Measurements from ENCODE around the gene PRR14L.
"Not testable (repeated sequence)": the region's sequence is repeated elsewhere in the genome, so short reads cannot be mapped to it uniquely, and the experiment has no call there.

The PRR14L gene

DNA sequence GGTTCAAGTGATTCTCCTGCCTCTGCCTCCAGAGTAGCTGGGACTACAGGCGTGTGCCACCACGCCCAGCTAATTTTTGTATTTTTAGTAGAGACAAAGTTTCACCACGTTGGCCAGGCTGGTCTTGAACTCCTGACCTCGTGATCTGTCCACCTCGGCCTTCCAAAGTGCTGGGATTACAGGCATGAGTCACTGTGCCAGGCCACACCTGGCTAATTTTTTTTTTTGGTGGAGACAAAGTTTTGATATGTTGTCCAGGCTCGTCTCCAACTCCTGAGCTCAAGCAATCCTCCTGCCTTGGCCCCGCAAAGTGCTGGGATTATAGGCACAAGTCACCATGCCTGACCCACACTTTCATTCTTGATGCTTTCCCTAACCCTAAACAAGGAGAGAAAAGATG, 9.6 kb downstream of the PRR14L start:
- DNase-seq (ENCODE audit: low read depth), result not testable (repeated sequence)

DNA sequence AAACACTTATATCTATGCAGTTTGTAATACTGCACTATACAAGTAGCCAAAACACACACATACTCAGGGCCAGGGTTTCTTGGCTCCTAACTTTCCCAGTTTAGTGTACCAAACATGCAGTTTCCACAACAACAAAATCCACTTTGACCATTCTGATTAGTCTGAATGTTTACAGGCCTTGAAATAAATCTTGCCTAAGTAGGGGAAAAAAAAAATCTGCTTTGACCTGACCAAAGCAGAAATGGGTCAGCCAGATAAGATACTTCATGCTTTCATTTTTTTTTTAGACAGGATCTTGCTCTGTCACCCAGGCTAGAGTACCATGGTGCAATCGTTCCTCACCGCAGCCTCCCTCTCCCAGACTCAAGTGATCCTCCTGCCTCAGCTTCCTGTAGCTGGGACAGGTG, 10.1 kb downstream of the PRR14L start:
- no peak for DNase-seq (ENCODE audit: low read depth)

DNA sequence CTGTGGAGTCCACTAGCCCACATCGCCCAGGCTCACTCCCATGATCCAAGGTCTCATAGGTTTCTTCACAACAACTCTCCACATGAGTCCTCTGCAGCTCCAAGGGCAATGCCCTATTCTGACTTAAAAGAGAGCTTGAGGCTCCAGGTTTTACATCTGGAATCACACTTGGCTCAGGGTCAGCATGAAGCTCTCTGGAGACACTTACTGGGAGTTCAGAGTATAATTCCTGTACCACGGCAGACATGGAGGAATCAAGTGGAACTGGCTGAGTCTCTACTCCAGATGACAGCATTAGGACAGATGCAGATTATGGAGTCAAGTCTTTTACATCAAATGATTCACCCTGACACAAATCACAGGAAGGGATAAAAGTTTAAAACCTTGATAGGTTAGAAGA, 11.4 kb downstream of the PRR14L start:
- no peak for DNase-seq (ENCODE audit: low read depth)

DNA sequence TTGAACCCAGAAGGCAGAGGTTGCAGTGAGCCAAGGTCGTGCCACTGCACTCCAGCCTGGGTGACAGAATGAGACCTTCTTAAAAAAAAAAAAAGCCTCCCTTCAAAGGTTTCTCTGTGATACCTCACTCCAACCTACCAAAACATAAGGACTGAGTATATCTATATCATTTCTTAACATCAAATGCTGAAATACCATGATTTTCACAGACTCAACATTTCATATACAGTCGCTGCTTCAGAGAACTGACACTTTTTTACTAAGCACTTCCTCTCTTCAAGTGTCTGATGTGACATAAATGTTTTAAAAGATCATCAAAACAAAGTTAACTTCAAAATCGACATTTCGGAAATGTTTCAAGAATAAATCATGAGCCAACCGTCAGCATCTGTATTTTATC, 12.0 kb downstream of the PRR14L start:
- DNase-seq (ENCODE audit: low read depth), result no peak

DNA sequence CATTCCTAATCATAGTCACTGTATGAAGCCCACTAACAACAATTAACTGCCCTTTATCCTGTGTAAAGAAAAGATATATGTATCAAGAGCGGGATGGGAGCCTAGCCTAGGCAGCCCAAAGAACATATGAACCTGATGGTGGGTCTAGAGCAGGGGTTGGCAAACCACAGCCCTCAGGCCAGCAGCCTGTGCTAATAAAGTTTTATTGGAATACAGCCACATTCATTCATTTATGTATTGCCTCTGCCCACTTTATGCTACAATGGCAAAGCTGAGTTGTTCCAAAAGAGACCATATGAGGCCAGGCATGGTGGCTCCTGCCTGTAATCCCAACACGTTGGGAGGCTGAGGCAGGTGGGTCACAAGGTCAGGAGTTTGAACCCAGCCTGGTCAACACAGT, 13.5 kb downstream of the PRR14L start:
- no peak for DNase-seq (ENCODE audit: low read depth)

DNA sequence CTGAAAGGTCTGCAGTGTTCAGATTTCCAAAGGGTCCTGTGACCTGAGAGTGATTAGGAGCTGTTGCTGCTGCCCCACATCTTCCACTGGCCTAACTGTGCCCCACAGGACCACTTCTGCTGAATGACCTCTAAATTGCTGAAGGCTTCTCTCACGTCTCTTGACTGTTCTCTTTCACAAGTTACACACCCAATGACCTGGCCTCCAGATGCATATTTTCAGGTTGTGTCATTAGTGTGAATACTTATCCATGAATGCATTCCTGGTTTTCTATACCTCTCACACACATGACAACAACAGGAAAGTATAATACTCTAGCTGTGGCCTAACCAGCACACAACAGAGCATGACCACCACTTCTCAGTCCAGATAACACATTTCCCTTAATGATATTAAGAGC, 15.4 kb downstream of the PRR14L start:
- no peak for DNase-seq (ENCODE audit: low read depth)

DNA sequence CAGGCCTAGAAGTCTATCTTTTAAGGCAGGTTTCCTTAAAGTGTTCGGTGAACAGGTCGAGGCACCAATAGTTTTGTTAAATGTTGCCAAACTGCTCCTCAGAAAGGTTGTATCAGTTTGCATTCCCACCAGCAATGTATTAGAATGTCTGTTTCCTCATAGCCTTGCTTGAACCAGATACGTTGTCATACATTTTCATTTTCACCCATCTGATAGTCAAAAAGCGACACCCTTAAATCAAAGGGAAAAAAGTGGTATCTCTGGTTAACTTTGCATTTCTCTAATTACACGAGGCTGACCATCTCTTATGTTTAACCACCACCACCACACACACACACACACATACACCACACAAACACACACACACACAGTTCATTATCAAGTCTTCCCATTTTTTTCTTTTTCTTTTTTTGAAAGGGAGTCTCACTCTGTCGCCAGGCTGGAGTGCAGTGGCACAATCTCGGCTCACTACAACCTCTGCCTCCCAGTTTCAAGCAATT, 16.3 kb downstream of the PRR14L start:
- no peak for DNase-seq (ENCODE audit: low read depth)

DNA sequence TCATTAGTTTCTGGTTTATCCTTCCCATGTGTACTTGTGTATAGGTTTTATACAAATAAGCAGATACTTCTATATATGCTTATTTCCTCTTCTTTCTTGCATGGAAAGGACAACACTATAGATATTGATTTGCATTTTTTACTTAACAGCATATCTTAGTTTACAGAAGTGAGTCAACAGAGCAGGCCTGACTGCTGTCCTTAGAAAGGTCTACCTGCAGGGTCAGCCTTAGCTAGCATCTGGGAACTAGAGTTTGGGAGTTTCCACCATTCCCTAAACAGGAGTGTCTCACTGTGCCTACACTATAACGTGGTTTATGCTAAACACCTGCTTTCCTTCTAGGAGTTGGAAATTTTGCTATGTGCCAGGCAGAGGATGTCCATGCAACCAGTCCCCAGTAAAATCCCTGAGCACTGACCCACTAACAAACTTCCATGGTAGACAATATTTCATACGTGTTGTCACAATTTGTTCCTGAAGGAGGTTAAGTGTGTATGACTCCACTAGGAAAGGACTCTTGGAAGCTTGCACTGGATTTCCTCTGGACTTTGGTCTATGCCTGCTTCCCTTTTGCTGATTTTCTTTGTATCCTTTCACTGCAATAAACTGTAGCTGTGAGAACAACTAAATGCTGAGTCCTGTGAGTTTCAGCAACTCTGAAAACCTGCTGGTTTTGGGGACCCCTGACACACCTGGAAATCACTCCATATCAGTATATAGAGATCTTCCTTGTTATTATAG, 17.7 kb downstream of the PRR14L start:
- DNase-seq (ENCODE audit: low read depth), result no peak

DNA sequence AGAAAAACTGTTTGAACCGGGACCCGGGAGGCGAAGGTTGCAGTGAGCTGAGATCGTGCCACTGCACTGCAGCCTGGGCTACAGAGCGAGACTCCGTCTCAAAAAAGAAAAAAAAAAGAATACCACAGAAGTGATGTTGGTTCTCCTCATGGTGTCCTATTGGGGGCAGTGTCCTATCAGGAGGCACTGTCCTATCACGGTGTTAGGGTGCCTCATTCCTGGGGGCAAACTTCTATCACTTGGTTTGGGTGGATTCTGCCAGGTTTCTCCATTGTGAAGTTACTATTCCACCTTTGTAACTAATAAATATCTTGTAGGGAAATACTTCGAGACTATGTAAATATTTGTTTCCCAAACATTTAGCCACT, 19.6 kb downstream of the PRR14L start:
- no peak for DNase-seq (ENCODE audit: low read depth)

DNA sequence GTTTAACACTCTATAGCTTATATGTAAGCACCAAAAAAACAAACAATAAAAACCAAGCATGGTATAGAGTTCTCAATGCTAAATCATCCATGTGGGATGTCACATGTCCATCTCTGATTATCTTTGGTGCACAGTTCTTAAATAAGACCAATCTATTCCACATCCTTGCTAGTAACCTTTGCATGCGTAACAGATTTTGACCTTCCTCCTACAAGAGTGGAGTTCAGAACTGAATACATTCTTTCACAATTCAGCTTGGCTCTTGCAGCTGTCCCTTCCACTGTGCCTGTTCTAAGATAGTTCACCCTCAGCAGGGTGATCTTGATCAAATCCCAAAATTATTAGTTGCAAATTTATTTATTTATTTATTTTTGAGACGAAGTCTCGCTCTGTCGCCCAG, 21.1 kb downstream of the PRR14L start:
- no peak for DNase-seq (ENCODE audit: low read depth)

DNA sequence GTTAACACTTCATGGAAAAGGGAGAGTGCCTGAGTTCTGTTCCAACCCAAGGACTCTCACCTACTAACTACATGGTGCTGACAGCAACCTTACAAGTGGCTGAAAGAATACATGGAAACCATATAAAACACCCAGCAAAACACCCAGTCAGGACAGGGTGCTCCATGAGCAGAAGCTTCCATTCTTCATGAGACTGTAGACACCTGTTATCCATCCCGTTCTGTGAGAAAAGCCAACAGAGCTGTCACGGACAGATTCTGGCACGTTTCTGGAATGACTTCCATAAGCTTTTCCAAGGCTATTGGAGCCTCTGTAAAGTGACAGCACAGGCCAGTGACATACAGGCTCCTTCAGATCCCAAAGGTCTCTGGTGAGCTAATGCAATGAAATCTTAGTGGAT, 23.2 kb downstream of the PRR14L start:
- DNase-seq (ENCODE audit: low read depth), result no peak

DNA sequence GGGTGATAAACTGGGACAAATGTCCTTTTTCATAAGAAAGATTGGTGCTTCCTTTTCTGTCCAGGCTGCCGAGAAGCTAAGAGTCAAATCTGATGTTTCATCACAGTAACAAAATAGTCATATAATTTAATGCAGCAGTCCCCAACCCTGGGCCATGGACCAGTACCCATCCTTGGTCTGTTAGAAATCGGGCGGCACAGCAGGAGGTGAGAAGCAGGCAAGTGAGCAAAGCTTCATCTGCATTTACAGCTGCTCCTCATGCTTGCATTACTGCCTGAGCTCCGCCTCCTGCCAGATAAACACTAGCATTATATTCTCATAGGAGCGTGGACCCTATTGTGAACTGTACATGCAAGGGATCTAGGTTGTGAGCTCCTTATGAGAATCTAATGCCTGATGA, 26.2 kb downstream of the PRR14L start:
- no peak for DNase-seq (ENCODE audit: low read depth)

DNA sequence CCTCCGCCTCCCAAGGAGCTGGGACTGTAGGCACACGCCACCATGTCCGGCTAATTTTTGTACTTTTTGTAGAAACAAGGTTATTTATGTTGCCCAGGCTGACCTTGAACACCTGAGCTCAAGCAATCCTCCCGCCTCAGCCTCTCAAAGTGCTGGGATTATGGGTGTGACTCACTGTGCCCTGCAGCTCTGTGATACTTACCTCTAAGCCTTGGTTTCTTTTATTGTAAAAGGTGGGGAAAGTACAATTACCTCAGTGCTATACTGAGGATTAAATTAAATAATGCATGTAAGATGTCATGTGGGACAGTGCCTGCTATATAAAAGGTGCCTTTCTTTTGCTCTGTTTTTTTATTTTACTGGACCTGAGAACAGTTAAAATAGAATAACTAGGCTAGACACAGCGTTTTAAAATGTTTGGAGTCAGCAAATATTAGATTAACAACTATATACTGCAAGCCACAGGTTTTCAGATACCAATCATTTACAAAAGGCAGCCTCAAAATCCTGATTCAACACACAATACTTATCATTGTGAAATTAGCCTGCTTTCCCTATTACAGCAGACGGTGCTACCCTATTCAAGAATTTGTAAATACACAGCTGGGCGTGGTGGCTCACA, 30.0 kb downstream of the PRR14L start:
- no peak for DNase-seq (ENCODE audit: low read depth)

DNA sequence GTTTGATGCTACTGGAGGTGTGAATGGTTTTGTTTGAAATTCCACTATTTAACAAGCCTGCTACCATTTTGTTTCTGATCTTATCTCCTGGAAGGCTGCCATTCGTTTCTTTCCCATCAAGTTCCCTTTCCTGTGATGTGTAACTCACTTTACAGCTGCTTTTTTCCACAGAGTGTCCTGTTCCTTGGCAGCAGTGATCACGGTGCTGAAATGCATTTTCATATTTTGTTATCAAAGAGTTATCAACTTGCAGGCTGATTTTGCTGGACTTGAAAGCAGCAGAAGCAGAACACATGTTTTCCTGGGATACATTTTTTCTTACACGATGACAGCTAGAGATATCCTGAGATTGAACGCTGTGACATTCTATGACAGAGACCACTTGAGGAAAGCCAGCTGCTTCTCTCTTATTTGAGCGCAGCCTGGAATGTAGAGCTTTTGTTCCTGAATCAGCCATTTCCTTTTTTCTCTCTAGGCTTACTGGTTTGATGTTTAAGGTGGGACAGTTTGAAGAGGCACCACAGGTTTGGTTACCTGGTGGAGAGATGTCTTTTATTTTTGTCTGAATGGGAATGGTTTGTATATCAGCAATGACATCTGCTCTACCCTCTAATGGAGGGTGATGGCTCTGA, 34.7 kb downstream of the PRR14L start:
- no peak for DNase-seq (ENCODE audit: low read depth)

DNA sequence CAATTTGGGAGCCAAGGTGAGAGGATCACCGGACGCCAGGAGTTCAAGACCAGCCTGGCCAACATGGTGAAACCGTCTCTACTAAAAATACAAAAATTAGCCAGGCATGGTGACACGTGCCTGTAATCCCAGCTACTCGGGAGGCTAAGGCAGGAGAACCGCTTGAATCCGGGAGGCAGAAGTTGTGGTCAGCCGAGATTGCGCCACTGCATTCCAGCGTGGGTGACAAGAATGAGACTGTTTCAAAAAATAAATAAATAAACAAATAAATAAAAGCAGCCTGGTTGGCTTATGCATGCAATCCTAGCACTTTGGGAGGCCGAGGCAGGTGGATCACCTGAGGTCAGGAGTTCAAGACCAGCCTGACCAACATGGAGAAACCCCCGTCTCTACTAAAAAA, 38.7 kb downstream of the PRR14L start:
- DNase-seq (ENCODE audit: low read depth), result not testable (repeated sequence)

DNA sequence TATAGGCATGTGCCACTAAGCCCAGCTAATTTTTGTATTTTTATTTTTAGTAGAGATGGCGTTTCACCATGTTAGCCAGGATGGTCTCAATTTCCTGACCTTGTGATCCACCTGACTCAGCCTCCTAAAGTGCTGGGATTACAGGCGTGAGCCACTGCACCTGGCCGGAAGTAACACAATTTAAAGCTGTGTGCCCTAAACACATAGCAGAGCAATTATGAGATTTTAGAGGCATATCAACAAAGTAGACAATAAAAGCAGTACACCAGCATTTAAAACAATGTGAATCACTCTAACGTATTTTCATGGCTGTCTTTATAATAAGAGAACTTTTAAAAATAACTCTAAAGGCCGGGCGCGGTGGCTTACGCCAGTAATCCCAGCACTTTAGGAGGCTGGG, 42.4 kb downstream of the PRR14L start:
- DNase-seq (ENCODE audit: low read depth), result no peak

DNA sequence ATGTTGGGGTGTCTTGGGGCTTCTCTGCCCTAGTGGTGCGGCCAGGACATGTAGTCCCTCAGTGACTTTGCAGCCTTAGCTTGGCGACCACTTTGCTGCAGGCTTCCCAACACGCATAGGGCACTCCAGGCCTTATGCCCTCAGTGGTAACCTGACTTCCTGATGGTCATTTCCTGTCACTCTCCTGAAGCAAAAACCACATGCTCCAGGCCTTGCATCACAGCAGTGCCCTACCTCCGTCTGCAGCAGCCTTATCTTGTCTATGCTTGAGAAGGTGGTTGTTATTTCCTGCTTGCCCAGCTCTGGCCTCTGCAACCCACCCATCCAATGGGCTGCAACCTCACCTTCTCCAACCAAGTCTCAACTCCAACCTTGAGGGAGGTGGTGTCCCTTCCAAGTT, 54.5 kb downstream of the PRR14L start:
- DNase-seq (ENCODE audit: low read depth), result no peak

DNA sequence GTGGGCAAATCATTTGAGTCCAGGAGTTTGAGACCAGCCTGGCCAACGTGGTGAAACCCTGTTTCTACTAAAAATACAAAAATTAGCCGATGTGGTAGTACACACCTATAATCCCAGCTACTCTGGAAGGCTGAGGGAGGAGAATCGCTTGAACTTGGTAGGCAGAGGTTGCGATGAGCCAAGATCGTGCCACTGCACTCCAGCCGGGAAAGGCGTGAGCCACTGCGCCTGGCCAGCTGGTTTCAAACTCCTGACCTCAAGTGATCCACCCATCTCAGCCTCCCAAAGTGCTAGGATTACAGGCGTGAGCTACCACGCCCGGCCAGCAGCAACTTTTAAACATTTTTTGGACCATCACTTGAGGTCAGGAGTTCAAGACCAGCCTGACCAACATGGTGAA, 55.9 kb downstream of the PRR14L start:
- not testable (repeated sequence) for DNase-seq (ENCODE audit: low read depth)

DNA sequence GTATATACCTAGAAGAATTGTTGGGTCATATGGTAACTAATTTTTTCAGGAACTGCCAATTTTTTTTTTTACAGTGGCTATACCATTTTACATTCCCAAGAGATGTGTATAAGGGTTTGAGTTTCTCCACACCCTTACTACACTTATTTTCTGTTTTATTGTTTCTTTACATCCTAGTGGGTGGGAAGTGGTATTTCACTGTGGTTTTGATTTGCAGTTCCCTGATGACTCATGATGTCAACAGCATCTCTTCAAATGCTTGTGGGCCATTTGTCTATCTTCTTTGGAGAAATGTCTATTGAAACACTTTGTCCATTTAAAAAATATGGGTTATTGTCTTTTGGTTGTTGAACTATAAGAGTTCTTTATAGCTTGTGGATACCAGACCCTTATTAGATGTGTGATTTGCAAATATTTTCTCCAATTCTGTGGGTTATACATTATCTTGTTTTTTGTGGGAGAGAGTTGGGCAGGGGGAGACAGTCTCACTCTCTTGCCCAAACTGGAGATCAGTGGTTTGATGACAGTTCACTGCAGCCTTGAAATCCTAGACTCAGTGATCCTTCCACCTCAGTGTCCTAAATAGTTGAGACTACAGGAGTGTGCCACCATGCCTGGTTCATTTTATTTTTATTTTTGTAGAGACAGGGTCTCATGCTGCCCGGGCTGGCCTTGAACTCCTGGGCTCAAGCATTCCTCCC, 57.6 kb downstream of the PRR14L start:
- no peak for DNase-seq (ENCODE audit: low read depth)

DNA sequence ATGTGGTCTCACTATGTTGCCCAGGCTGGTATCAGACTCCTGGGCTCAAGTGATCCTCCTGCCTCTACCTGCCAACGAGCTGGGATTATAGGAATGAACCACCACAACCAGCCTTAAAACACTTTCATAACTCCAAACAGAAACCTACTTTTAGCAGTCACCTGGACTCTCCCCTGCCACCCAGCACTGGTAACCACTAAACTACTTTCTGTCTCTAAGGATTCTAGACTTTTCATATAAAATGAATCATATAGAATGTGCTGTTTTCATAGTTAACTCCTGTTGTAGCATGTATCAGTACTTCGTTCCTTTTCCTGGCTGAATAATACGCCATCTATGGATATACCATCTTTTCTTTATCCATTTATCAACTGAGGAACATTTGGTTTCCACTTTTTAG, 58.5 kb downstream of the PRR14L start:
- no peak for DNase-seq (ENCODE audit: low read depth)

DNA sequence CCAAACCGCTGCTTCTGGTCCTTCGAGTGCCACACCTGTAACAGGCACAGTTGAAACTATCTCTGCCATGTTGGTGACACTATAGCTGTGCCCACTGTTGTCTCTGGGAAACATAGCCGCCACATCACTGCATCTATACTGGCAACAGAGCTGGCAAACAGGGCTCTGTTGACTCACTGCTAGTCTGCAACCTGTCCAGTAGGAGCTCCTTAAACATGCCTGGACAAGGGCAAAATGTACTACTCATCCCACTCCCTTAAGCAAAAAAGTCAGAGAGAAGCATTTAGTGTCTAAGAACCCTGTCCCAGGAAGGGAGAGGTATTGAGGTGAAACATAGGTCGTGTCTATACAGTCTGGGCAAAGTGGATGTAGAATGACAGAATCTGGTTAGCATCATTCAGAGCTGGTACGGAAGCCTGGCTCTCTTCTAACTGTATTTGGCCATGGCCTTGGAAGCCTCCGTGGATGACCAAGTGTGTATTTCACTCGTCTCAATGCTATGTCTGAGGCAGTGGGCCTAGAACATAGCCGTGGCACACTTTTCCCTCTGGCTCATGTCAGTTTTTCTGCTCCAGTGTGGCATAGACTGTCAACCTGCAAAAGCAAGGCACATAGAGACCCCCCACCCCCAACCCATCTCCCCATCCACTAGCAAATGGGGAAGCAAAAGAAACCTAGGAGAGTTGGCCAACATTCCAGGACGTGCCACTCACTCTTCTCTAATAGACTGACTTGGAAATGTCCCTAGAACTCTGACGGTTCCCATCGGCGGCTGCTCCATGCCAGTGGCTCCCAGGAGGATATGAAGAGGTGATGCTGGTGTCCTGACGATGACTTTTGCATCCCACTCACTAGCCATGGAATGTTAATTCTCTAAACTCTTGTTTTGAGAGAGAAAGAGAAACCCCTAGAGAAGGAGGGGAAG, 66.5 kb downstream of the PRR14L start:
- DNase-seq (ENCODE audit: low read depth), result no peak

DNA sequence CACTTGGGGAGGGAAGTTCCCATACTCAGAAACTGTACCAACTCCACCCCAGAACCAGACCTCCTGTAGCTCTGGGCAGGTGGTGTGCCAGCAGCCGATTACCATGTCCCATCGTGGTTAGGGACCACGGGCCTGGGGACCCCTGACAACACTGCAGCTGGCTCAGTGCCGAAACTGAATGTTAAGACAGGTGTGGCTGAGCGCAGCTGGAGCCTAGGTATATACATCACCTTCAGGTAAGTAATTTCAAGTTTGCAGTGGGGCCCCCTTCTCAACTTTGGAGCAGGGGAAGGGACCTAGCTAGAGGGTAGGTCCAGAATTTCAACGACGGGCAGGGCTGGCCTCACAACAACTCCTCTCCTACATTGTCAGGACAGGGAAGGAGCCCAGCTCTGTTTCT, 67.2 kb downstream of the PRR14L start:
- DNase-seq (ENCODE audit: low read depth), result no peak
